Panc1 (cell line): ENCODE results near the gene LIPI.

Experiments
- CTCF ChIP-seq: fragments of 450-650 bp; IDR thresholded peaks from 2 replicates; pipeline ENCODE4 v1.5.1; 2017; ENCODE audit warnings: mild to moderate bottlenecking
- POLR2AphosphoS5 ChIP-seq: IDR thresholded peaks from 2 replicates; pipeline ENCODE4 v1.6.1; 2012; ENCODE audit warnings: mild to moderate bottlenecking, low read depth, low read length, moderate library complexity
- REST ChIP-seq, 2 experiments: IDR thresholded peaks; 2 replicates each; pipeline ENCODE4 v1.6.1; 2011 to 2012; ENCODE audit warnings: low read depth in 2 of 2, control low read depth in 1 of 2, low read length in 1 of 2, mild to moderate bottlenecking in 1 of 2, moderate library complexity in 1 of 2; ENCODE audit not compliant: insufficient read depth in 1 of 2

- no peak; the same call in 1 of the 2 replicates for TF ChIP-seq CTCF
- TF ChIP-seq POLR2AphosphoS5: no peak
- no peak for TF ChIP-seq REST (IDR thresholded peaks at IDR 0.05; ENCODE audit: insufficient read depth in 1 of 2, low read depth in 2 of 2, low read length in 1 of 2)
These were observed 137.8 kb downstream of the LIPI start for GRCh38 chr21:14072761-14073535.
